Ectodermal cell (in vitro differentiated cells): ENCODE data around the gene ZNF346.

ENCODE experiments used
- H3K27ac ChIP-seq: 2 replicates; pipeline ENCODE4 v1.7.0; 2013; ENCODE audit warnings: mild to moderate bottlenecking, low read depth, low read length; ENCODE audit not compliant: insufficient read depth, poor library complexity, severe bottlenecking
- H3K27me3 ChIP-seq: 2 replicates; pipeline ENCODE4 v1.7.0; 2013; ENCODE audit warnings: mild to moderate bottlenecking, low read length; ENCODE audit not compliant: insufficient read depth, control insufficient read depth, poor library complexity, severe bottlenecking
- H3K36me3 ChIP-seq: one replicate; pipeline ENCODE4 v1.7.0; 2013; ENCODE audit warnings: low read length; ENCODE audit not compliant: control insufficient read depth, insufficient read depth
- H3K4me1 ChIP-seq: one replicate; pipeline ENCODE4 v1.7.0; 2013; ENCODE audit warnings: low read length; ENCODE audit not compliant: control insufficient read depth, insufficient read depth
- H3K4me3 ChIP-seq: 2 replicates; pipeline ENCODE4 v1.7.0; 2013; ENCODE audit warnings: low read depth, low read length, control low read depth; ENCODE audit not compliant: insufficient read depth
- H3K9me3 ChIP-seq: 2 replicates; pipeline ENCODE4 v1.7.0; 2013; ENCODE audit warnings: mild to moderate bottlenecking, low read length, moderate library complexity; ENCODE audit not compliant: control insufficient read depth
- WGBS, 2 experiments: methylation state at CpG; one replicate each; pipeline ENCODE4 v1.1.7; 2013; ENCODE audit warnings: missing lambda C conversion rate in 2 of 2; 5-methylcytosine and 5-hydroxymethylcytosine counted together

The ZNF346 gene

DNA sequence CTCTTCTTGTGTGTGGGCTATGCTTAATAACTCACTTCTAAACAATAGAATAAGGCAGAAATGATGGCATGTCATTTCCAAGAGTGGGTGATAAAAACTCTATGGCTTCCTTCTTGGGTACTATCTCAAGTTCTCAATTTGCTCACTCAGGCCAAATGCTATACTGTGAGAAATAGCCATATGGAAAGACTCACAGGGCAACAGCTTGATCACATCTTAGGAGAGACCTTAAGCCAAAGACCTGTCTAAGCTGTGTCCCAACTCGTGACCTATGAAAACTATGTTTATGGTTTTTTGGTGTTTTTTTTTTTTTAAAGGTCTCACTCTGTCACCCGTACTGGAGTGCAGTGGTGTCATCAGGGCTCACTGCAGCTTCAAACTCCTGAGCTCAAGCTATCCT, 13.8 kb upstream of the ZNF346 start:
- peaks cover 4% of the 10 kb centered on the region for H3K4me1 ChIP-seq
- no peaks in the 10 kb centered on the region for H3K27me3 ChIP-seq
- no peaks in the 10 kb centered on the region for H3K9me3 ChIP-seq
- 92 to 94% methylated on average over 2 of the region's 2 CpGs for WGBS, 2 experiments
- H3K27ac ChIP-seq = no peak overlapping the region
- no peaks in the 10 kb centered on the region for H3K36me3 ChIP-seq
- H3K4me3 ChIP-seq = no peak overlapping the region

DNA sequence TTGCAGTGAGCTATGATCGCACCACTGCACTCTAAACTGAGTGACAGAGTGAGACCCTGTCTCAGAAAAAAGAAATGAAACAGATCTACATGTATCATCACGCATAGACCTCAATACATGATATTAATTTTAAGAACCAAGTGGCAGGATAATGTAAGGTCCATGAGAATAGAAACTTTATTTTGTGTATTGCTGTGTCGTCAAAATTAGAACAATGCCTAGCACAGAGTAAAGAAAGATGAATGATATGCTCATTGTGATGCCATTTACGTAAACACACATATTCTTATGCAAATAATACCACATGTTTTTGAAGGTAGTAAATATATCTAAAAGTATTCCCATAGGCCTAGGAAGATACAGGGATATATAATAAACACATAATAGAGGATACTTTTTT, 12.3 kb upstream of the ZNF346 start:
- Histone ChIP-seq H3K4me1 (no peaks in the 10 kb centered on the region), H3K27me3 (no peaks in the 10 kb centered on the region), H3K9me3 (no peaks in the 10 kb centered on the region), H3K4me3 (no peak overlapping the region), H3K36me3 (no peaks in the 10 kb centered on the region), H3K27ac (no peak overlapping the region)
- 90 to 94% methylated on average over 2 to 3 of the region's 4 CpGs for WGBS, 2 experiments

GRCh38 chr5:177015156-177015555, 7.3 kb upstream of the ZNF346 start:
- Histone ChIP-seq H3K27ac (no peak overlapping the region), H3K4me1 (no peaks in the 10 kb centered on the region), H3K27me3 (no peaks in the 10 kb centered on the region), H3K9me3 (no peaks in the 10 kb centered on the region), H3K4me3 (no peak overlapping the region), H3K36me3 (no peaks in the 10 kb centered on the region)
- 96 to 99% methylated on average over 2 to 4 of the region's 4 CpGs for WGBS, 2 experiments

GRCh38 chr5:177018341-177018740, 4.2 kb upstream of the ZNF346 start:
- Histone ChIP-seq H3K9me3 (no peaks in the 10 kb centered on the region), H3K36me3 (no peaks in the 10 kb centered on the region), H3K27ac (no peak overlapping the region), H3K4me1 (peaks cover 1% of the 10 kb centered on the region), H3K4me3 (no peak overlapping the region), H3K27me3 (no peaks in the 10 kb centered on the region)
- 93 to 95% methylated on average over 2 of the region's 2 CpGs for WGBS, 2 experiments

GRCh38 chr5:177020033-177020432, 2.5 kb upstream of the ZNF346 start:
- Histone ChIP-seq H3K27me3 (no peaks in the 10 kb centered on the region), H3K9me3 (no peaks in the 10 kb centered on the region), H3K4me1 (peaks cover 5% of the 10 kb centered on the region), H3K27ac (no peak overlapping the region), H3K36me3 (no peaks in the 10 kb centered on the region), H3K4me3 (no peak overlapping the region)
- WGBS, 2 experiments = 92 to 93% methylated on average over 2 of the region's 2 CpGs

DNA sequence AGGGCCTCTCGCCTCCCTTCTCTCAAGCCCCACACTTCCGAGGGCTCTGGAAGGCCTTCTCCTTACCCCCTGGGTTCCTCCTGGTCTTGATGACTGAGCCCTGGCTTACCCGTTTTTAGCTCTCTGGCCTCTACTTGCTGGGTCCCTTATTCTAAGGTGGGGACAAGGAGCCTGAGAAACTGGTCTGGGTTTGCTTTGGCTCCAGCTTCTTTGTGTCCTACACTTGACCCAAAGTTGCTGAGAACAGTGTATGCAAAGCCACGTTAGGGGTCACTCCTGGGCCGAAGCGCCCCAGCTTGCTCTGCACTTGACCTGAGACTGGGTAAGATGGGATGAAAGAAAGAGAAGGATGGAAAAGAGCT, 788 bp downstream of the ZNF346 start:
- Histone ChIP-seq H3K4me1 (peaks cover 5% of the 10 kb centered on the region), H3K36me3 (no peaks in the 10 kb centered on the region), H3K9me3 (no peaks in the 10 kb centered on the region), H3K27ac (no peak overlapping the region), H3K4me3 (peak overlapping the region; percentile 93), H3K27me3 (no peaks in the 10 kb centered on the region)
- 32 to 33% methylated on average over 6 of the region's 6 CpGs for WGBS, 2 experiments

- 95 to 100% methylated on average over 1 of the region's 1 CpG for WGBS, 2 experiments
- H3K27ac ChIP-seq = no peak overlapping the region
These were observed 2.1 kb downstream of the ZNF346 start for GRCh38 chr5:177024559-177024958.

DNA sequence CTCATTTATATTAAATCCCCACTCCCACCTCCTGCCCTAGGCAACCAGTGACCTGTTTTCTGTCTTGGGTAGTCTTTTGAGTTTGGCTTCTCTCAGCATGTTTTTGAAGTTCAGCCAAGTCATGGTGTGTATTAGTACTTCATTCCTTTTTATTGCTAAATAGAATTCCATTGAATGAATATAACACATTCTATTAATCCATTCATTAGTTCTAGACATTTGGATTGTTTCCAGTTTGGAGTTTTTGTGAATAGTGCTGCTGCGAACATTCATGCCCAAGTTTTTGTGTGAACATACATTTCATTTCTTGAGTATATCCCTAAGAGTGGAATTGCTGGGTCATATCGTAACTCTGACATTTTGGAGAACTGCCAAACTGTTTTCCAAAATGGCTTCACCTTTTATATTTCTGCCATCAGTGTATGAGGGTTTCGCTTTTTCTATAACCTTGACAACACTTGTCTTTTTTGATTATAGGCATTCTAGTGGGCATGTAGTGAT, 2.7 kb downstream of the ZNF346 start:
- 90 to 96% methylated on average over 2 to 3 of the region's 3 CpGs for WGBS, 2 experiments
- no peaks in the 10 kb centered on the region for H3K27me3 ChIP-seq
- H3K4me3 ChIP-seq = no peak overlapping the region
- no peaks in the 10 kb centered on the region for H3K9me3 ChIP-seq
- no peak overlapping the region for H3K27ac ChIP-seq
- peaks cover 7% of the 10 kb centered on the region for H3K36me3 ChIP-seq
- peaks cover 5% of the 10 kb centered on the region for H3K4me1 ChIP-seq

More at GRCh38 chr5:177024559-177024958, 2.1 kb downstream of the ZNF346 start:
- no peaks in the 10 kb centered on the region for H3K9me3 ChIP-seq
- peaks cover 5% of the 10 kb centered on the region for H3K4me1 ChIP-seq
- no peak overlapping the region for H3K4me3 ChIP-seq
- H3K27me3 ChIP-seq = no peaks in the 10 kb centered on the region
- peaks cover 6% of the 10 kb centered on the region for H3K36me3 ChIP-seq

- Histone ChIP-seq H3K9me3 (no peaks in the 10 kb centered on the region), H3K27me3 (no peaks in the 10 kb centered on the region), H3K4me3 (no peak overlapping the region), H3K36me3 (peaks cover 7% of the 10 kb centered on the region), H3K4me1 (peaks cover 5% of the 10 kb centered on the region), H3K27ac (no peak overlapping the region)
- WGBS, 2 experiments = 100% methylated on average over 1 of the region's 2 CpGs; no CpG with 5 or more reads in 1 of the 2 experiments
These were observed 5.2 kb downstream of the ZNF346 start for GRCh38 chr5:177027665-177028064.

DNA sequence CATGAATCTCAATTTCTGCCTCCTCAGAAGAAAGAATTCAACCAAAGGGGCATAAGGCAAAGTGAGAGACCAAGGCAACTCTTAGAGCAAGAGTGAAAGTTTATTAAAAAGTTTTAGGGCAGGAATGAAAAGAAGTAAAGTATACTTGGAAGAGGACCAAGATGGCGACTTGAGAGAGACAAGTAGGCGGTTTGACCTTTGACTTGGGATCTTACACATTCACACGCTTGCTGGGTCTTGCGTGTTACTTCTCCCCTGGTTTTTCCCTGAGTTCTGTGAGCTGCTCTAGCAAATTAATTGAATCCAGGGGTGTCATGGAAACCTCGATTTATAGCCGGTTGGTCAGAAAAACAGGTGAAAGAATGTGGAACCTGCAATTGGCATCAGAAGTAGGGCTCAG, 7.0 kb downstream of the ZNF346 start:
- Histone ChIP-seq H3K27me3 (no peaks in the 10 kb centered on the region), H3K4me3 (no peak overlapping the region), H3K9me3 (no peaks in the 10 kb centered on the region), H3K4me1 (no peaks in the 10 kb centered on the region), H3K27ac (no peak overlapping the region), H3K36me3 (peaks cover 7% of the 10 kb centered on the region)
- 93% methylated on average over 6 of the region's 6 CpGs for WGBS, 2 experiments

GRCh38 chr5:177035976-177036375, 13.5 kb downstream of the ZNF346 start:
- H3K4me1 ChIP-seq = peaks cover 8% of the 10 kb centered on the region
- 27% methylated on average over 1 of the region's 1 CpG for WGBS, 2 experiments
- no peaks in the 10 kb centered on the region for H3K27me3 ChIP-seq
- no peak overlapping the region for H3K4me3 ChIP-seq
- no peaks in the 10 kb centered on the region for H3K36me3 ChIP-seq
- no peak overlapping the region for H3K27ac ChIP-seq
- no peaks in the 10 kb centered on the region for H3K9me3 ChIP-seq
